ENCODE measurements around the gene DNAJB14. TPM values are rescaled to one million over a fixed set of nuclear protein-coding genes. Genes with fewer than 3 reads are reported as not detected.

Gene DNAJB14
- total and polyA plus RNA-seq, 2 donors (not counting 1 experiment from before 2014, with no cell fraction given), result 14.4 to 64.9 TPM

GRCh38 chr4:99860521-99860920 is 85.9 kb downstream of the DNAJB14 start:
- Histone ChIP-seq H3K27ac (ENCODE audit: low read length in 2 of 2) (peak overlapping the region in 1 of 2 donors; percentile 68), H3K4me2 (replicated peaks; ENCODE audit: low read depth, low read length, poor library complexity, severe bottlenecking) (no peak overlapping the region), H4K20me1 (ENCODE audit: control insufficient read depth, insufficient read depth, low read length, poor library complexity, severe bottlenecking) (peaks cover 32% of the 10 kb centered on the region), H3K79me2 (ENCODE audit: control insufficient read depth, insufficient read depth, low read length) (peaks cover 71% of the 10 kb centered on the region), H3K36me3 (replicated peaks in 1 of 2; ENCODE audit: control extremely low read depth in 1 of 2, control insufficient read depth in 1 of 2, extremely low read depth in 1 of 2, insufficient read depth in 2 of 2, low read length in 1 of 2) (peaks cover 33 to 47% of the 10 kb centered on the region in 2 experiments), H3K4me1 (ENCODE audit: control insufficient read depth in 2 of 2, insufficient read depth in 2 of 2, low read length in 2 of 2) (peaks cover 35% of the 10 kb centered on the region in 2 donors), H3K9ac (ENCODE audit: low read length) (no peak overlapping the region), H3K4me3 (ENCODE audit: control extremely low read depth in 1 of 5, extremely low read depth in 1 of 5, insufficient read depth in 1 of 5, low read depth in 2 of 5, low read length in 4 of 5) (no peak overlapping the region), H3K9me3 (ENCODE audit: control extremely low read depth in 1 of 3, control insufficient read depth in 2 of 3, insufficient read depth in 1 of 3, low read length in 2 of 3) (no peaks in the 10 kb centered on the region), H3K27me3 (replicated peaks in 1 of 4; ENCODE audit: control extremely low read depth in 1 of 4, control insufficient read depth in 3 of 4, insufficient read depth in 4 of 4, low read length in 3 of 4) (no peaks in the 10 kb centered on the region), H2AFZ (ENCODE audit: insufficient read depth, low read depth, low read length, poor library complexity, severe bottlenecking) (no peak overlapping the region)
- Mint-ChIP-seq H3K27me3 (no peaks in the 10 kb centered on the region), H3K9me3 (ENCODE audit: insufficient read depth) (no peaks in the 10 kb centered on the region), H3K4me3 (no peak overlapping the region), H3K4me1 (peaks cover 52% of the 10 kb centered on the region), H3K27ac (no peak overlapping the region)
- ChIA-PET CTCF (interaction anchor here (0.7 to 1.4 kb wide), 4 partner anchors 17 to 52 kb away, joined by 3 to 6 read pairs (median 4); no protein-coding TSS in a partner anchor), POLR2A (no interaction called here)
- no peak for ATAC-seq (ENCODE audit: low read depth)
- intact Hi-C loops (cut with micrococcal nuclease), result no loop called here
- DNase-seq, result no peak
- no peak for TF ChIP-seq CTCF (IDR thresholded peaks at IDR 0.05)
- no peak for TF ChIP-seq EZH2 (IDR thresholded peaks at IDR 0.05; ENCODE audit: borderline replicate concordance, insufficient read depth, low read depth, low read length, poor library complexity, severe bottlenecking)
- WGBS (ENCODE audit: insufficient coverage), result no CpG with 5 or more reads among the region's 2 CpGs

DNA sequence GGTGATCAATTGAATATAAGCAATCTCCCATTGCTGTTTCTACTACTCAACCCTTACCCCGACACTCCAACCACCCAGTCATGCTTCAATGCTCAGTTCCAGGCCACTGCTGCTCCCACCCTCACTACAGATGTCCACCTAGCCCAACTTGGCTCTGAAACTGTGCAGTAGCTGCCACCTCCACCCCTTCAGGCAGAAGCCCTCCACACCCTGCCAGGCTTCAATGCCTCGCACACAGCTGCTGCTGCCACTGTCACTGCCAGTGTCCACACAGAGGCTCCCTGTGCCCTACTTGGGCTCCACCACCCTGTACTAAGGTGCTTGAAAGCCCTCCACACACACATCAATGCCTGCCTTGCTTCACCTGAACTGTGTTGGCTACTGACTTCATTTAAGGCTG is 86.8 kb downstream of the DNAJB14 start:
- WGBS (ENCODE audit: insufficient coverage), result 9% methylated on average over 2 of the region's 2 CpGs
- H3K27me3 Mint-ChIP-seq, result no peaks in the 10 kb centered on the region
- Histone ChIP-seq H3K4me2 (replicated peaks; ENCODE audit: low read depth, low read length, poor library complexity, severe bottlenecking) (peak overlapping the region; percentile 47), H3K9ac (ENCODE audit: low read length) (no peak overlapping the region), H3K36me3 (replicated peaks in 1 of 2; ENCODE audit: control extremely low read depth in 1 of 2, control insufficient read depth in 1 of 2, extremely low read depth in 1 of 2, insufficient read depth in 2 of 2, low read length in 1 of 2) (peaks cover 27 to 47% of the 10 kb centered on the region in 2 experiments), H3K4me1 (ENCODE audit: control insufficient read depth in 2 of 2, insufficient read depth in 2 of 2, low read length in 2 of 2) (peaks cover 44% of the 10 kb centered on the region in 2 donors), H3K27ac (ENCODE audit: low read length in 2 of 2) (peak overlapping the region; percentile 5 to 68), H2AFZ (ENCODE audit: insufficient read depth, low read depth, low read length, poor library complexity, severe bottlenecking) (no peak overlapping the region), H3K79me2 (ENCODE audit: control insufficient read depth, insufficient read depth, low read length) (peaks cover 73% of the 10 kb centered on the region), H3K4me3 (ENCODE audit: control extremely low read depth in 1 of 5, extremely low read depth in 1 of 5, insufficient read depth in 1 of 5, low read depth in 2 of 5, low read length in 4 of 5) (no peak overlapping the region), H4K20me1 (ENCODE audit: control insufficient read depth, insufficient read depth, low read length, poor library complexity, severe bottlenecking) (peaks cover 32% of the 10 kb centered on the region), H3K27me3 (replicated peaks in 1 of 4; ENCODE audit: control extremely low read depth in 1 of 4, control insufficient read depth in 3 of 4, insufficient read depth in 4 of 4, low read length in 3 of 4) (no peaks in the 10 kb centered on the region), H3K9me3 (ENCODE audit: control extremely low read depth in 1 of 3, control insufficient read depth in 2 of 3, insufficient read depth in 1 of 3, low read length in 2 of 3) (no peaks in the 10 kb centered on the region)
- DNase-seq (peak; percentile 31), ATAC-seq (ENCODE audit: low read depth) (peak; percentile 51)
- ChIA-PET POLR2A (interaction anchor here (0.6 kb wide), 1 partner anchor 1488 kb away, joined by 9 read pairs; no protein-coding TSS in a partner anchor), CTCF (interaction anchor here (1.3 to 1.4 kb wide), 3 partner anchors 18 to 51 kb away, joined by 3 to 7 read pairs (median 4); no protein-coding TSS in a partner anchor)
- intact Hi-C loops (cut with micrococcal nuclease), result loop anchor here (5.0 kb wide), 1 partner anchor 33 kb away; the partner anchor contains the start of gene LAMTOR3
- no peaks in the 10 kb centered on the region for H3K9me3 Mint-ChIP-seq (ENCODE audit: insufficient read depth)
- H3K4me1 Mint-ChIP-seq, result peaks cover 62% of the 10 kb centered on the region
- TF ChIP-seq CTCF (IDR thresholded peaks at IDR 0.05), result no peak
- no peak for TF ChIP-seq EZH2 (IDR thresholded peaks at IDR 0.05; ENCODE audit: borderline replicate concordance, insufficient read depth, low read depth, low read length, poor library complexity, severe bottlenecking)
- peak overlapping the region; percentile 70 for H3K4me3 Mint-ChIP-seq
- H3K27ac Mint-ChIP-seq, result peak overlapping the region; percentile 82
